ENCODE measurements around the gene SDCBP2.

The SDCBP2 gene

DNA sequence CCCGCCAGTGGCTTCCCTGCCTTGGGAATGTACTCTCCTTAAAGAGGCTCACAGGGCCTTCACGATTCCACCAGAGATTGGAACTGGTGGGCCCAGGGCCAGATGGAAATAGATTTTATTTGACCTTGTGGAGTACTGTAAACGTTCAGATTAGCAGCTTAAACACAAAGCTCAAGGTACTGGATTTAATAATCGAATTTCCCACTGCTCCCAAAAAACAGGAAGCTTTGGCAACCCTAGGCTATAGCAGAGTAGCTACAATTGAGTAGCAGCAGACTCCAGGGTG lies 7.3 kb downstream of the SDCBP2 start:
- TF ChIP-seq, protein P1, sequence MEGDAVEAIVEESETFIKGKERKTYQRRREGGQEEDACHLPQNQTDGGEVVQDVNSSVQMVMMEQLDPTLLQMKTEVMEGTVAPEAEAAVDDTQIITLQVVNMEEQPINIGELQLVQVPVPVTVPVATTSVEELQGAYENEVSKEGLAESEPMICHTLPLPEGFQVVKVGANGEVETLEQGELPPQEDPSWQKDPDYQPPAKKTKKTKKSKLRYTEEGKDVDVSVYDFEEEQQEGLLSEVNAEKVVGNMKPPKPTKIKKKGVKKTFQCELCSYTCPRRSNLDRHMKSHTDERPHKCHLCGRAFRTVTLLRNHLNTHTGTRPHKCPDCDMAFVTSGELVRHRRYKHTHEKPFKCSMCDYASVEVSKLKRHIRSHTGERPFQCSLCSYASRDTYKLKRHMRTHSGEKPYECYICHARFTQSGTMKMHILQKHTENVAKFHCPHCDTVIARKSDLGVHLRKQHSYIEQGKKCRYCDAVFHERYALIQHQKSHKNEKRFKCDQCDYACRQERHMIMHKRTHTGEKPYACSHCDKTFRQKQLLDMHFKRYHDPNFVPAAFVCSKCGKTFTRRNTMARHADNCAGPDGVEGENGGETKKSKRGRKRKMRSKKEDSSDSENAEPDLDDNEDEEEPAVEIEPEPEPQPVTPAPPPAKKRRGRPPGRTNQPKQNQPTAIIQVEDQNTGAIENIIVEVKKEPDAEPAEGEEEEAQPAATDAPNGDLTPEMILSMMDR (conservative IDR thresholded peaks at IDR 0.05) = no peak
- no peak overlapping the region for H3K27ac ChIP-seq

DNA sequence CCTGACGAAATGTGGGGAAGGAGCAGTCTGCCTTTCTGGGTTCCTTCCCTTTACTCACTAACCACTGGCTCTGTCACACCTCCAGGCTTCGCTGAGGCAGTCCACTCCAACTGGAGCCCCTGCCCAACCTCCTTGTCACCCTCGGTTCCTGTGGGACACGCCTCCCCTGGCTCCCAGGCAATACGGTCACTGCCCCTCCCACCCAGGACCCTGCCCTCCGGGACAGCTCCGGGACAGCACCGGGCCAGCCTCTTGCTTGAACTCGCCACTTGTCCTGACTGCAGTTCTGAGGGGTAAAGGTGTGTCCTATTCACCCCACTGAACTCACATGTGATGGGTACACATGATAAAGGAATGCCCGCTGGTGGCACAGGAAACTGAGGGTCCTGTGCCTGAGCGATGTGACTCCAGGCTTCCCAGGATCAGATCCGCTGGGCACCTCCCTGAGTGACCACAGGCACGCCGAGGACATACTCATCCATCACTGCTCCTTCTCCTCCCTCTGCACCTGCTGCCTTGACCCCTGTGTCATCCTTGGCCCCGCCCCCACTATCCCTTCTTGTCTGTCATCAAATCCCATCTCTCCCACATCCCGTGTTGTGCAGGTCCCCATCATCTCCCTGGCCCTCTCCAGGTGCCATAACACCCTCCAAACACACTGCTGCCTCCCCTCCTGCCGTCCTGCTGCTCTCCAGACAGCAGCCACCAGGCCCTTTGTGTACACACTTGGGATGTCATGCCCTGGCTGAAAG lies 7.9 kb downstream of the SDCBP2 start:
- TF ChIP-seq, protein P1 (conservative IDR thresholded peaks at IDR 0.05) = no peak

DNA sequence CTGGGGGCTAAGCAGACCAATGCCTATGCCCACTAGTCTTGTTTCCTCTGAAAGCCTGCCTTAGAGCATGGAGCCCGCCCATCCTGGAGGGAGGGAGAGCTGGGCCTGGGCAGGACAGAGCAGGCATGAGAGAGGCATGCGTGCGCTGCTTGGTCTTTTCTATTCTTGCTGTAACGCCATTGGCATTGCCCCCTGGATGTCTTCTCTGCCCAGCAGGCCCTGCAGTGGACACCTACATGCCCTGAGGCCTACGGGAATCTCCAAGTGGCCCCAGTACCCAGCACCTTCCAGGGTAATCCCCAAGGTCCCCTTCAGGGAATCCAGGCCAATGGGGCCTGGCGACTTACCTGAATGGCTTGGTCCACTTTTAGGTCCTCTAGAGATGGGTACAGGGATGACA lies 8.9 kb downstream of the SDCBP2 start:
- H3K27ac ChIP-seq = no peak overlapping the region
- TF ChIP-seq, protein P1 (conservative IDR thresholded peaks at IDR 0.05) = no peak

More for the DNA sequence above, 7.9 kb downstream of the SDCBP2 start:
- no peak overlapping the region for H3K27ac ChIP-seq

DNA sequence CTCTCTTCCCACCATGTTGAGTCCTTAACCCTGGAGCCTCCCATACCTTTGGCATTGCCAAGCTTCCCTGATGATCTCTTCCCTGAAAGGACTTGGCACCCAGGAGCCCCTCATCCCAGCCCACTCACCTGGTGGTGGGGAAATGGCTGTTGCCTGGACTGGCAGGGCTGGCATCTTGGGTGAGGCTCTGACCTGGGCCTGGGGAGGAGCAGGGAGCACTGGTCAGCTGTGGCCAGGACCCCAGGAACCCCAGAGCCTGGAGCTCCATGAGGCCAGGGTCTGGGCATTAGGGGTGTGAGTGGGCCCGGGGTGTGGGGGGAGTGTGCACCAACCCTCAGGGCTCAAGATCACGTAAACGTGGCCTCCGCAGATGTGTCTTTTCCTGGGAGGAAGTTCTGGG lies 9.5 kb downstream of the SDCBP2 start:
- H3K27ac ChIP-seq = no peak overlapping the region
- TF ChIP-seq, protein P1 (conservative IDR thresholded peaks at IDR 0.05) = no peak

DNA sequence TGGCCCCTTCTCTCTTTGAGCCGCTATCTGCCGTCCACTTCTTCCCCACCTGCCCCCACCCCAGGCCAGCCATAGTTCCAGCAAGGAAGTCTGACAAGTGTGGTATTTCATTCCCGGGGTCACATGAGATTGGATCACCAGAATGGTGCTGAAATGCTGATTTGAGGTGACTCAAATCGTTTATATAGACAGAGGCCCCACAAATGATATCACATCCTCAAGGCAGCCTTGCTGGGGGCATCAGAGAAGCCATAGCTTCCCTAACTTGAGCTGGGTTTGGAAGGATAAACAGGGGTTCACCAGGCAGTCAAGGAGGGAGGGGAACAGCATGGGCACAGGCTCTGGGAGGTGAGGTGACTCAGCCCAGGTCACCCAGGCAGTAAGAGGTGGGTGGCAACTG lies 9.9 kb downstream of the SDCBP2 start:
- TF ChIP-seq, protein P1 (conservative IDR thresholded peaks at IDR 0.05) = no peak
- H3K27ac ChIP-seq = no peak overlapping the region

DNA sequence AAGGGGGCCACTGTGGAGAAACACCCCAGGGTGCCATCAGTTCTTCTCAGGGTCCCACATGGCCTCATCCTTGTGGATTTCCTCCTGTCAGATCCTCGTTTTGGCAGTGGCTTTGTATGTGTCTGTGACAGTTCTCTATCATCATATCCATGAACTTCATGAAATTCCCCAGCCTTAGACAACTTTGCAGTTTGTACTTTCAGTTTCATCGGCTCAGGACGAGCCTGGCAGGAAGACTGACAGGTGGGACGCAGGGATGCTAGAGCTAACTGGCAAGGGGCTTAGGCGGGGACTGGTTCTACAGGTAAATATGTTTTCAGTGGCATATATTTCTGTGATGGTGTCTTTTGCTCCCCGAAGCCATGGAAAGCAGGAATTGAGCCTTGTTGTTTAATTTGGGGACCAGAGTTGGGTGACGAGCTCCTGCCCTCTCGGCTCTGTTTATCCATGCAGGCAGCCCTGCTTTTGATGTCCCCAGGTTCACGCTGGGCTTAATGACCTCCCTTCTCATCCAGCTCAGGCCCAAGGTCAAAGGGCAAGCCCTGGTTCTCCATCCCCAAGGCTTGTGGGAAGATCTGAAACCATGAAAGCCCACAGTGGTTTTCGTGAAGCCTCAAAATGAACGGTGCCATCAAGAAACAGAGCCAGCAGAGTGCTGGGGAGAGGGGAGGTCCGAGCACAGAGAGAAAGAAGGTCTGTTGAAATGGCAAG lies 11.2 kb downstream of the SDCBP2 start:
- TF ChIP-seq, protein P1 (conservative IDR thresholded peaks at IDR 0.05) = no peak
- H3K27ac ChIP-seq = no peak overlapping the region

DNA sequence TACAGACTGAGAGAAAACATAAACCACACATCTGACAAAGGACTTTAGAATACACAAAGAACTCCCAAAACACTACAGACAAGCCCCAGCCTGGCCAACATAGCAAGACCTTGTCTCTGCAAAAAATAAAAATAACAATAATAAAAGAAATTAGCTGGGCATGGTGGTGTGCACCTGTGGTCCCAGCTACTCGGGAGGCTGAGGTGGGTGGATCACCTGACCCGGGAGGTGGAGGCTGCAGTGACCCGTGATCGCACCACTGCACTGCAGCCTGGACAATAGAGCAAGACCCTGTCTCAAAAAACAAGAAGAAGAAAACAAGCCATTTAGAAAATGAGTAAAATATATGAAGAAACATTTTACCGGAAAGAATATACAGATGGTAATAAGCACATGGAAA lies 13.1 kb downstream of the SDCBP2 start:
- TF ChIP-seq, protein P1 (conservative IDR thresholded peaks at IDR 0.05) = no peak
- H3K27ac ChIP-seq = no peak overlapping the region
